ENCODE data around the gene CADPS2.

CADPS2 gene

DNA sequence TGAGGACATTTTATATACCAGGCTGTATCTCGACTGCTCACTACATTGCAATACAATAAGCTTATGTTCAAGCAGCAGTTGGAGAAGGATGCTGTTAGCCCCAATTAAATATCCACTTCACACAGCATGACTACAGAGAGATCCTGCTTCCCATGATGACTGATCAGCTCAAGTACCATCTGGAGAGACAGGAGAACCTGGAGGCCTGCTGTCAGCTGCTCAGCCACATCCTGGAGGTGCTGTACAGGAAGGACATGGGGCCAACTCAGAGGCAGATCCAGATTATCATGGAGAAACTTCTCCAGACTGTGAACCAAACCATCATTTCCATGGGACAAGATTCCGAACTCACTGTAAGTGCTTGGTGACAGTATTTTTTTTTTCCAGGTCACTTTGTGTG, 209.8 kb downstream of the CADPS2 start:
- Histone ChIP-seq H3K27ac (ENCODE audit: low read depth, low read length) (no peak overlapping the region), H3K9ac (ENCODE audit: low read depth, low read length) (no peak overlapping the region), H3K36me3 (ENCODE audit: control insufficient read depth, insufficient read depth, low read length) (no peaks in the 10 kb centered on the region), H3K4me3 (ENCODE audit: low read depth, low read length) (no peak overlapping the region), H3K27me3 (ENCODE audit: control insufficient read depth, insufficient read depth, low read length) (no peaks in the 10 kb centered on the region), H3K4me1 (ENCODE audit: control insufficient read depth, insufficient read depth, low read length) (peaks cover 37% of the 10 kb centered on the region), H3K9me3 (ENCODE audit: control insufficient read depth, insufficient read depth, low read length) (no peaks in the 10 kb centered on the region; the same call in 1 of the 2 replicates)

DNA sequence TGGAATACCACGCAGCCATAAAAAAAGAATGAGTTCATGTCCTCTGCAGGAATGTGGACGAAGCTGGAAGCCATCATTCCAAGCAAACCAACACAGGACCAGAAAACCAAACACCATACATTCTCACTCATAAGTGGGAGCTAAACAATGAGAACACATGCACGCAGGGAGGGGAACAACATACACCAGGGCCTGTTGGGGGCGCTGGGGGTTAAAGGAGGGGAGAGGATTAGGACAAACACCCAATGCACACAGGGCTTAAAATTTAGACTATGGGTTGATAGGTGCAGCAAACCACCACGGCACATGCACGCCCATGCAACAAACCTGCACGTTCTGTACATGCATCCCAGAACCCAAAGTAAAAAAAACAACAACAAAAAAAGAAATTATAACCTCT, 210.6 kb downstream of the CADPS2 start:
- H3K9me3 ChIP-seq (ENCODE audit: control insufficient read depth, insufficient read depth, low read length), result no peaks in the 10 kb centered on the region; the same call in 1 of the 2 replicates
- H3K9ac ChIP-seq (ENCODE audit: low read depth, low read length), result no peak overlapping the region
- no peaks in the 10 kb centered on the region for H3K27me3 ChIP-seq (ENCODE audit: control insufficient read depth, insufficient read depth, low read length)
- no peak overlapping the region for H3K27ac ChIP-seq (ENCODE audit: low read depth, low read length)
- H3K4me1 ChIP-seq (ENCODE audit: control insufficient read depth, insufficient read depth, low read length), result peaks cover 41% of the 10 kb centered on the region
- H3K36me3 ChIP-seq (ENCODE audit: control insufficient read depth, insufficient read depth, low read length), result no peaks in the 10 kb centered on the region
- no peak overlapping the region for H3K4me3 ChIP-seq (ENCODE audit: low read depth, low read length)

DNA sequence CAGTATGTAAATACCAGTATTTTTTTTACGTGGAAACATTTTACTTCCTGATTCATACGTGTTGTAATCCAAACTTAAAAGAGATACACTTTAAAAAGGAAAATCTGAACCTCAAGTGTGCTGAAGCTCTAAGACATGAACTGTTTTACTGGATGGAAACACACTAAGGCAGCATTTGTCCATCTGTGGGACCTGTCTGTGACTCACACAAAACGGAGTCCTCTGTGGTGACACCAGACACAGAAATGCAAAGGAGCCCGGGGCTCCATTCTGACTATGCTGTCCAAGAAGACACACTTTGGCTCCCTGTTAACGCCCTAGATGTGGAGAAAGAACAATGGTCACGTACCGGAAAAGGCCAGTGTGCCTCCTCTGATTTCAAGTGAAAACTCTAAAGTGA, 211.2 kb downstream of the CADPS2 start:
- no peaks in the 10 kb centered on the region for H3K36me3 ChIP-seq (ENCODE audit: control insufficient read depth, insufficient read depth, low read length)
- H3K9ac ChIP-seq (ENCODE audit: low read depth, low read length), result no peak overlapping the region
- peaks cover 39% of the 10 kb centered on the region for H3K4me1 ChIP-seq (ENCODE audit: control insufficient read depth, insufficient read depth, low read length)
- H3K27me3 ChIP-seq (ENCODE audit: control insufficient read depth, insufficient read depth, low read length), result no peaks in the 10 kb centered on the region
- H3K9me3 ChIP-seq (ENCODE audit: control insufficient read depth, insufficient read depth, low read length), result no peaks in the 10 kb centered on the region; the same call in 1 of the 2 replicates
- H3K27ac ChIP-seq (ENCODE audit: low read depth, low read length), result no peak overlapping the region
- H3K4me3 ChIP-seq (ENCODE audit: low read depth, low read length), result no peak overlapping the region

DNA sequence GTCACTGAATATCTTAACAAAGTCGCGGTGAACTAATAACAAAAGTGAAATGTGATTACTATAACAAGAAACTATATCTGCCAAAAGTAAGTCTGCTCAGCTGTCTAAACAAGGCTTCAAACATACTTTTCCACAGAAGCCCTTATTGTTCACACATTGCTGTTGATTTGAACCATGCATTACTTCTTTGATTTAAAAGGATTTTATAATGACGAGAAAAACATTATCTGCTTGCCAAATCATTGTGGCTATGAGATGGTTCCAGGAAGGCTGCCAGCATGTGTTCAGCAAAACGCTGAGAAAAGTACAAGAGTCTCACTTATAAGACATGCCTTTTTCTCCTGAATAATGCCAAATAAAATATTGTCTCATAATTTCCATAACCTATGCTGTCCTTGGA, 211.8 kb downstream of the CADPS2 start:
- H3K27ac ChIP-seq (ENCODE audit: low read depth, low read length), result no peak overlapping the region
- peaks cover 33% of the 10 kb centered on the region for H3K4me1 ChIP-seq (ENCODE audit: control insufficient read depth, insufficient read depth, low read length)

DNA sequence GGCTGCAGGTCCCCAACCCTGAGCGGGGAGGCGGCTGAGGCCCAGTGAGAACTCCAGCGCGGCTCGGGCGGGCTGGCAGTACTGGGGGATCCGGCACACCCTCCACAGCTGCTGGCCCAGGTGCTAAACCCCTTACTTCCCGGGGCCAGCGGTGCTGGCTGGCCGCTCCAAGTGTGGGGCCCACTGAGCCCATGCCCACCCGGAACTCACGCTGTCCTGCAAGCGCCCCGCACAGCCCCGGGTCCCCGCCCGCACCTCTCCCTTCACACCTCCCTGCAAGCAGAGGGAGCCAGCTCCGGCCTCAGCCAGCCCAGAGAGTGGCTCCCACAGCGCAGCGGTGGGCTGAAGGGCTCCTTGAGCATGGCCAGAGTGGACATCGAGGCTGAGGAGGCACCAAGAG, 212.3 kb downstream of the CADPS2 start:
- no peak overlapping the region for H3K9ac ChIP-seq (ENCODE audit: low read depth, low read length)
- H3K27ac ChIP-seq (ENCODE audit: low read depth, low read length), result no peak overlapping the region
- no peaks in the 10 kb centered on the region for H3K36me3 ChIP-seq (ENCODE audit: control insufficient read depth, insufficient read depth, low read length)
- peaks cover 33% of the 10 kb centered on the region for H3K4me1 ChIP-seq (ENCODE audit: control insufficient read depth, insufficient read depth, low read length)
- no peaks in the 10 kb centered on the region for H3K27me3 ChIP-seq (ENCODE audit: control insufficient read depth, insufficient read depth, low read length)
- H3K4me3 ChIP-seq (ENCODE audit: low read depth, low read length), result no peak overlapping the region
- H3K9me3 ChIP-seq (ENCODE audit: control insufficient read depth, insufficient read depth, low read length), result no peaks in the 10 kb centered on the region; the same call in 1 of the 2 replicates

More for the DNA sequence above, 211.8 kb downstream of the CADPS2 start:
- Histone ChIP-seq H3K36me3 (ENCODE audit: control insufficient read depth, insufficient read depth, low read length) (no peaks in the 10 kb centered on the region), H3K9me3 (ENCODE audit: control insufficient read depth, insufficient read depth, low read length) (no peaks in the 10 kb centered on the region; the same call in 1 of the 2 replicates), H3K27me3 (ENCODE audit: control insufficient read depth, insufficient read depth, low read length) (no peaks in the 10 kb centered on the region), H3K4me3 (ENCODE audit: low read depth, low read length) (no peak overlapping the region), H3K9ac (ENCODE audit: low read depth, low read length) (no peak overlapping the region)

DNA sequence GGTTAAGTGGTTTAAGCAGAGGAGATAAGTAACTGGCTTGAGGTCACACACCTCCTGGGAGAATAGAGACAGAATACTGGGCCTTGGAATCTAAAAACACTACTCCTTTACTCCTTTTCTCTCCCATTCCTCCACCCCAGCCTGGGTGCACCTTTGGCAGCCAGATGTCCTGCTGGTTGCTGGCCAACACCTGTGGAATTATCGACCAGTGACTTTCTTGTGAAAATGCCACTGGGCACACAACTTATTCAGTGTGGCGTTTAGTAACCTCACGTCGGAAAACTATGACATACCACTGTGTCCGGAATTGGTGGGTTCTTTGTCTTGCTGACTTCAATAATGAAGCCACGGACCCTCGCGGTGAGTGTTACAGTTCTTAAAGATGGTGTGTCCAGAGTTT, 213.7 kb downstream of the CADPS2 start:
- no peak overlapping the region for H3K9ac ChIP-seq (ENCODE audit: low read depth, low read length)
- H3K27ac ChIP-seq (ENCODE audit: low read depth, low read length), result no peak overlapping the region
- H3K27me3 ChIP-seq (ENCODE audit: control insufficient read depth, insufficient read depth, low read length), result no peaks in the 10 kb centered on the region
- H3K4me1 ChIP-seq (ENCODE audit: control insufficient read depth, insufficient read depth, low read length), result peaks cover 23% of the 10 kb centered on the region
- H3K4me3 ChIP-seq (ENCODE audit: low read depth, low read length), result no peak overlapping the region
- H3K9me3 ChIP-seq (ENCODE audit: control insufficient read depth, insufficient read depth, low read length), result no peaks in the 10 kb centered on the region; the same call in 1 of the 2 replicates
- no peaks in the 10 kb centered on the region for H3K36me3 ChIP-seq (ENCODE audit: control insufficient read depth, insufficient read depth, low read length)

DNA sequence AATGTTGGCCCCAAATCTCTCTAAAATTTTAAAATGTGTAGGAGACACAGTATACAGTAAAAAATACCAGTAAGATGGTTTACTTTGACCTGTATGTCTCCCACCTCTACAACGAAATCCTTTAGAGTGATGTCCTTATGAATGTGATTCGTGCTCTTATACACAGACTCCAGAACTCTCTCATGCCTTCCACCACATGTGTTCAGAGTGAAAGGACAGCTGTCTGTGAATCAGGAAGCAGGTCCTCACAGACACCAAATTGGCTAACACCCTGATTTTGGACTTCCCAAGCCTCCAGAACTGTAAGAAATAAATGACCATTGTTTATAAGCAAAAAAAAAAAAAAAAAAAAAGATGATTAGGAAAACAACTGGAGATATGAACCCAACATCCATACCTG, 222.5 kb downstream of the CADPS2 start:
- Histone ChIP-seq H3K27me3 (ENCODE audit: control insufficient read depth, insufficient read depth, low read length) (no peaks in the 10 kb centered on the region), H3K4me1 (ENCODE audit: control insufficient read depth, insufficient read depth, low read length) (peaks cover 13% of the 10 kb centered on the region; the same call in 1 of the 2 replicates), H3K36me3 (ENCODE audit: control insufficient read depth, insufficient read depth, low read length) (no peaks in the 10 kb centered on the region), H3K27ac (ENCODE audit: low read depth, low read length) (no peak overlapping the region), H3K9ac (ENCODE audit: low read depth, low read length) (no peak overlapping the region), H3K9me3 (ENCODE audit: control insufficient read depth, insufficient read depth, low read length) (no peaks in the 10 kb centered on the region), H3K4me3 (ENCODE audit: low read depth, low read length) (no peak overlapping the region)

DNA sequence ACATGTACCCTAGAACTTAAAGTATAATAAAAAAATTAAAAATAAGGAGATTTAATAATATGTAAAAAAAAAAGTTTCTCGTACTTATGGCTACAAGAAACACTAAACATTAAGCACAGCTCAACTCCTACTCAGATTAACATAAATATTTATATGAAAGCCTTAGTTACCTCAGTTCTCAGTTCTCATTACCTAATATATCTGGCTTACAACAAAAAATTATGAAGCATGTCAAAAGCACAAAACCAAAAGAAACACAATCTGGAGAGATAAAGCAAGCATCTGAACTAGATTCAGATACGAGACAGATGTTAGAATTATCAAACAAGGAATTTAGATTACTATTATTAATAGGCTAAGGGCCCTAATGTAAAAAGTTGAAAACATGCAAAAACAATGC, 227.4 kb downstream of the CADPS2 start:
- no peak overlapping the region for H3K27ac ChIP-seq (ENCODE audit: low read depth, low read length)
- no peaks in the 10 kb centered on the region for H3K4me1 ChIP-seq (ENCODE audit: control insufficient read depth, insufficient read depth, low read length)
- H3K36me3 ChIP-seq (ENCODE audit: control insufficient read depth, insufficient read depth, low read length), result no peaks in the 10 kb centered on the region
- no peaks in the 10 kb centered on the region for H3K9me3 ChIP-seq (ENCODE audit: control insufficient read depth, insufficient read depth, low read length)
- H3K27me3 ChIP-seq (ENCODE audit: control insufficient read depth, insufficient read depth, low read length), result no peaks in the 10 kb centered on the region
- H3K4me3 ChIP-seq (ENCODE audit: low read depth, low read length), result no peak overlapping the region
- no peak overlapping the region for H3K9ac ChIP-seq (ENCODE audit: low read depth, low read length)

DNA sequence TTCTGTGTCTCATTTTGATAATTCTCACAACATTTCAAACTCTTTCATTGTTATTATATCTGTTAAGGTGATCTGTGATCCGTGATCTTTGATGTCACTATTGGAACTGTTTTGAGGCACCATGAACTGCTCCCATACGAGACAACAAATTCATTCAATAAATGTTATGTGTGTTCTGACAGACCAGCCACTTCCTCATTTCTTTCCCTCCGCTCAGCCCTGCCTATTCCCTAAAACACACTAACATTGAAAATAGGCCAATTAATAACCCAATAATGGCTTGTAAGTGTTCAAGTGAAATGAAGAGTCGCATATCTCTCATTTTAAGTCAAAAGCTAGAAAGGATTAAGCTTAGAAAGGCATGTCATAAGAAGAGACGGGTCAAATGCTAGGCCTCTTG, 232.6 kb downstream of the CADPS2 start:
- H3K27ac ChIP-seq (ENCODE audit: low read depth, low read length), result no peak overlapping the region
- H3K27me3 ChIP-seq (ENCODE audit: control insufficient read depth, insufficient read depth, low read length), result no peaks in the 10 kb centered on the region
- H3K9me3 ChIP-seq (ENCODE audit: control insufficient read depth, insufficient read depth, low read length), result no peaks in the 10 kb centered on the region
- no peak overlapping the region for H3K4me3 ChIP-seq (ENCODE audit: low read depth, low read length)
- no peaks in the 10 kb centered on the region for H3K36me3 ChIP-seq (ENCODE audit: control insufficient read depth, insufficient read depth, low read length)
- 0 out of 2 replicates have a peak, but pooled peaks cover 2% of the 10 kb centered on the region for H3K4me1 ChIP-seq (ENCODE audit: control insufficient read depth, insufficient read depth, low read length)
- H3K9ac ChIP-seq (ENCODE audit: low read depth, low read length), result no peak overlapping the region

DNA sequence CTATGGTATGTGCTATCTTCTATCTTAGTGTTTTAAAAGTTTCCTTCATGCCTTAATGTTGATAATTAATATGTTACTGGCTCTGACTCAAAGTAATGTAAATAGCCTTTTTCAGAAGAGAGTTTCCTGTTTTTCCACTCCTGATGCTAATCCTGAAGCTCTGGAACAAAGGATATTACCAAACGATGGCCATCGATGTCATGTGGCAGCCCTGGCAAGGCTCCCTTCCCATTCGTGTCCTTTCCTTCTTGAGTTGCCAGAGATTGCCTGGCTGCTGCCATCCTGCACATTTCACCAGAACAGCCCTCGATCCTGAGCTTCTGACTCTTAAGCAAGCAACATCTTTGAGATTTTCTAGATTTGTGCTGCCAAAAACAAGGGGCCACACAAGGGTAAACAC, 233.4 kb downstream of the CADPS2 start:
- 0 out of 2 replicates have a peak, but pooled peaks cover 2% of the 10 kb centered on the region for H3K4me1 ChIP-seq (ENCODE audit: control insufficient read depth, insufficient read depth, low read length)
- no peak overlapping the region for H3K9ac ChIP-seq (ENCODE audit: low read depth, low read length)
- no peak overlapping the region for H3K4me3 ChIP-seq (ENCODE audit: low read depth, low read length)
- H3K27ac ChIP-seq (ENCODE audit: low read depth, low read length), result no peak overlapping the region
- no peaks in the 10 kb centered on the region for H3K9me3 ChIP-seq (ENCODE audit: control insufficient read depth, insufficient read depth, low read length)
- no peaks in the 10 kb centered on the region for H3K27me3 ChIP-seq (ENCODE audit: control insufficient read depth, insufficient read depth, low read length)
- H3K36me3 ChIP-seq (ENCODE audit: control insufficient read depth, insufficient read depth, low read length), result no peaks in the 10 kb centered on the region

DNA sequence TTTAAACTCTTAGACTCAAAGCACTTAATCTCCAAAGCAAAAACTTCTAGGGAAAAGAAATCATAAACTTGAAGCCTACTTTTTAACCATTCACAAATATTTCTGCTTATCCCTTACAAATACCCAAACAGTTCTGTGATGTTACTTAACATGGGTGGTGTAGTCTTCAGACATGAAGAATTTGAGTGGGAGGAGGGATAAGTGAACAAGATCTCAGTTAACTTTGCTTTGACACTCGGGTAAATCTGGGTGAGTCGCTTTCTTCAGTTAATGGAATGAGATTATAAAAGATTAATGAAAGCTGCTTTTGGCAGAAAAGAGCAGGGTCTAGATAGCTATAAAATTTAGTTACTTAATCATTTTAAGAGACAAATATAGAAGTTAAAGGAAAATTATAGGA, 234.8 kb downstream of the CADPS2 start:
- no peak overlapping the region for H3K27ac ChIP-seq (ENCODE audit: low read depth, low read length)
- H3K4me3 ChIP-seq (ENCODE audit: low read depth, low read length), result no peak overlapping the region
- no peak overlapping the region for H3K9ac ChIP-seq (ENCODE audit: low read depth, low read length)
- no peaks in the 10 kb centered on the region for H3K9me3 ChIP-seq (ENCODE audit: control insufficient read depth, insufficient read depth, low read length)
- no peaks in the 10 kb centered on the region for H3K36me3 ChIP-seq (ENCODE audit: control insufficient read depth, insufficient read depth, low read length)
- 0 out of 2 replicates have a peak, but pooled peaks cover 2% of the 10 kb centered on the region for H3K4me1 ChIP-seq (ENCODE audit: control insufficient read depth, insufficient read depth, low read length)
- H3K27me3 ChIP-seq (ENCODE audit: control insufficient read depth, insufficient read depth, low read length), result no peaks in the 10 kb centered on the region

DNA sequence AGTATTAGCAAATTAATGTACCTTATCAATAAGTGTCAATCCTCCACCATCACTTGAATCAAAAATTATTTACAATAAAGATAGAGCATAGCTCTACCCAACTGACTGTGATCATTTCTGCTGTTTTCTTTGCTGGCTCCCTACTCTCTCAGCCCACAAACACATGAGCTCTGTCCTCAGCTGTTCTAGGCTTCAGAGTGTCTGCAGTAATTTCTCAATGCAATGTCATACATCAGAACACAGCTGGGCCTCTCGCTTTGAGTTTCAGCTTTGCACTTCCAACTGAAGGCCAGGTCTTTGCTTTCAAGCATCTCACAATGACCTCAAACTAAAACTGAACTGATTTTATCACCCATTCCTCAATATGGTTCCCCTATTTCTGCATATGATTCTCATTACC, 243.0 kb downstream of the CADPS2 start:
- H3K9ac ChIP-seq (ENCODE audit: low read depth, low read length), result no peak overlapping the region
- no peaks in the 10 kb centered on the region for H3K36me3 ChIP-seq (ENCODE audit: control insufficient read depth, insufficient read depth, low read length)
- no peak overlapping the region for H3K27ac ChIP-seq (ENCODE audit: low read depth, low read length)
- no peaks in the 10 kb centered on the region for H3K27me3 ChIP-seq (ENCODE audit: control insufficient read depth, insufficient read depth, low read length)
- no peaks in the 10 kb centered on the region for H3K9me3 ChIP-seq (ENCODE audit: control insufficient read depth, insufficient read depth, low read length)
- H3K4me3 ChIP-seq (ENCODE audit: low read depth, low read length), result no peak overlapping the region
- H3K4me1 ChIP-seq (ENCODE audit: control insufficient read depth, insufficient read depth, low read length), result no peaks in the 10 kb centered on the region

All from HUES48 (cell line).